Activated CD8-positive, alpha-beta T cell treated with anti-CD3 and anti-CD28 coated beads for 36 hours (primary cell): ENCODE results near the gene CDH13. TPM values are rescaled to one million over a fixed set of nuclear protein-coding genes. Genes with fewer than 3 reads are reported as not detected.

Experiments used
- ATAC-seq: fragments of 200-7000 bp; cut with Tn5 transposase; one replicate; pipeline ENCODE4 v1.10.0; 2021; ENCODE audit warnings: mild to moderate bottlenecking, moderate library complexity
- CTCF ChIA-PET: fragments of 350-600 bp; sonication (Branson Sonifier 250); formaldehyde crosslinking; loops from one replicate; lab custom pipeline; 2021; ENCODE audit warnings: antibody characterized with exemption; lab: Charles Lee
- POLR2A ChIA-PET: fragments of 350-600 bp; sonication (Branson Sonifier 250); formaldehyde crosslinking; loops from one replicate; lab custom pipeline; 2021; ENCODE audit warnings: antibody characterized with exemption; lab: Charles Lee
- DNase-seq: peaks from one replicate; pipeline ENCODE4 v3.0.0-alpha.2; 2020
- H3K27ac Mint-ChIP-seq: one replicate; pipeline ENCODE4 v1.8.0; 2021; ENCODE audit warnings: mild to moderate bottlenecking, mixed read lengths
- H3K27me3 Mint-ChIP-seq: one replicate; pipeline ENCODE4 v1.8.0; 2021; ENCODE audit warnings: mixed read lengths
- H3K36me3 Mint-ChIP-seq: one replicate; pipeline ENCODE4 v1.8.0; 2021; ENCODE audit warnings: low read depth, mixed read lengths
- H3K4me1 Mint-ChIP-seq: one replicate; pipeline ENCODE4 v1.8.0; 2021; ENCODE audit warnings: low read depth, mixed read lengths
- H3K4me3 Mint-ChIP-seq: one replicate; pipeline ENCODE4 v1.8.0; 2021; ENCODE audit warnings: mild to moderate bottlenecking, moderate library complexity, mixed read lengths
- H3K9me3 Mint-ChIP-seq: one replicate; pipeline ENCODE4 v1.8.0; 2021; ENCODE audit warnings: mixed read lengths
- intact Hi-C: fragments of 100-400 bp; cut with micrococcal nuclease; formaldehyde crosslinking; loops from one replicate; pipeline ENCODE4 v1.10.0; 2022
- total RNA-seq, 2 experiments: library from RNA; stranded (reverse); gene quantifications; one replicate each; pipeline ENCODE4 v1.2.3, GENCODE V29; 2021
- TF ChIP-seq, protein P1 (sequence below): fragments of 200-600 bp; IDR thresholded peaks from one replicate; pipeline ENCODE4 v1.8.0; 2022; ENCODE audit warnings: antibody characterized with exemption, mild to moderate bottlenecking

Gene CDH13
- total RNA-seq, 2 experiments from 2014 or later = not detected

DNA sequence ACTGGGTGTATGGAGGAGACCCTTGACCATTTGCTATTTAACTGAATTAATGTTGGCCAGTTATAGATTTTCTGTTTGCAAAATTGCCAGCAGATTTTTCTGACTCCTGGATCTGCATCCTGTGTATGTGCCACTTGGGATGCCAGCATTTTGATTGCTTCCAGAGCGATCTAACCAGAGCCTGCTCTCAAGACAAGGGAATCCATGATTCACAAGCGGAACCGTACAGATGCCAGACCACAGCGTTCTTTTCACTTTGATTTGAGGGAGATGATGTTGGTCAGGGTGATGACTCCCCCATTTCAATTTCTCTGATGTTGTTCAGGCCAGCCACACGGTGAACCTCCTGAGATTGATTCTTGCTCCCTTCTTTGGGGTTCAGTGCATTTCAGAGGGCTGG is 228.7 kb downstream of the CDH13 start:
- Mint-ChIP-seq H3K36me3 (no peaks in the 10 kb centered on the region), H3K9me3 (peaks cover 2% of the 10 kb centered on the region), H3K4me3 (no peak overlapping the region), H3K27me3 (peaks cover 3% of the 10 kb centered on the region), H3K4me1 (no peaks in the 10 kb centered on the region), H3K27ac (no peak overlapping the region)
- ChIA-PET CTCF (no interaction called here), POLR2A (no interaction called here)
- DNase-seq (no peak), ATAC-seq (no peak)
- intact Hi-C loops = no loop called here
- TF ChIP-seq, protein P1, sequence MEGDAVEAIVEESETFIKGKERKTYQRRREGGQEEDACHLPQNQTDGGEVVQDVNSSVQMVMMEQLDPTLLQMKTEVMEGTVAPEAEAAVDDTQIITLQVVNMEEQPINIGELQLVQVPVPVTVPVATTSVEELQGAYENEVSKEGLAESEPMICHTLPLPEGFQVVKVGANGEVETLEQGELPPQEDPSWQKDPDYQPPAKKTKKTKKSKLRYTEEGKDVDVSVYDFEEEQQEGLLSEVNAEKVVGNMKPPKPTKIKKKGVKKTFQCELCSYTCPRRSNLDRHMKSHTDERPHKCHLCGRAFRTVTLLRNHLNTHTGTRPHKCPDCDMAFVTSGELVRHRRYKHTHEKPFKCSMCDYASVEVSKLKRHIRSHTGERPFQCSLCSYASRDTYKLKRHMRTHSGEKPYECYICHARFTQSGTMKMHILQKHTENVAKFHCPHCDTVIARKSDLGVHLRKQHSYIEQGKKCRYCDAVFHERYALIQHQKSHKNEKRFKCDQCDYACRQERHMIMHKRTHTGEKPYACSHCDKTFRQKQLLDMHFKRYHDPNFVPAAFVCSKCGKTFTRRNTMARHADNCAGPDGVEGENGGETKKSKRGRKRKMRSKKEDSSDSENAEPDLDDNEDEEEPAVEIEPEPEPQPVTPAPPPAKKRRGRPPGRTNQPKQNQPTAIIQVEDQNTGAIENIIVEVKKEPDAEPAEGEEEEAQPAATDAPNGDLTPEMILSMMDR = no peak

- no peak overlapping the region for H3K4me3 Mint-ChIP-seq
- intact Hi-C loops = no loop called here
- DNase-seq = no peak
- H3K9me3 Mint-ChIP-seq = peaks cover 2% of the 10 kb centered on the region
- ChIA-PET POLR2A (no interaction called here), CTCF (no interaction called here)
- TF ChIP-seq, protein P1 = no peak
- H3K4me1 Mint-ChIP-seq = no peaks in the 10 kb centered on the region
- no peak for ATAC-seq
- no peaks in the 10 kb centered on the region for H3K36me3 Mint-ChIP-seq
- no peak overlapping the region for H3K27ac Mint-ChIP-seq
- peaks cover 1% of the 10 kb centered on the region for H3K27me3 Mint-ChIP-seq
Measured at GRCh38 chr16:82857693-82858365, 231.1 kb downstream of the CDH13 start.

DNA sequence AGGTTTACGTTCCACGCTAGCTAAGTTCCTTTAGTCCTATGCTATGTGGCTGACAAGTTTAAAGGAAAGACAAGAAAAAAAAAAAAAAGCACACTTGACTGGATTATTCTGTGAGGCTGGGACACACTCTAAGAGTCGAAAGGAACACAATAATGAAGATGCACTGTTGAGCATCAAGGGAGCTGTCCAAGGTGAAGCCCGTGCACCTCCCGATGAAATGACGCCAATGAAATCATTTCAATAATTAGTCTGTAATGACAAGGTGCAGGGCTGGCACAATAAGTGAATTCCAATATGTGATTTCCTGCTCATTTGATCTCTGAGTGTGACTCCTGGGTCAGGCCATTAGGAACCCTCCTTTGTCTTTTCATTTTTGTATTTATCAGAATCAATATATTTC is 232.9 kb downstream of the CDH13 start:
- ATAC-seq = no peak
- no peak overlapping the region for H3K4me3 Mint-ChIP-seq
- peaks cover 1% of the 10 kb centered on the region for H3K27me3 Mint-ChIP-seq
- CTCF ChIA-PET = no interaction called here
- no peak overlapping the region for H3K27ac Mint-ChIP-seq
- DNase-seq = no peak
- POLR2A ChIA-PET = no interaction called here
- no peaks in the 10 kb centered on the region for H3K36me3 Mint-ChIP-seq
- intact Hi-C loops = no loop called here
- TF ChIP-seq, protein P1 = no peak
- no peaks in the 10 kb centered on the region for H3K4me1 Mint-ChIP-seq
- H3K9me3 Mint-ChIP-seq = peaks cover 5% of the 10 kb centered on the region

GRCh38 chr16:82860071-82860470 is 233.3 kb downstream of the CDH13 start:
- Mint-ChIP-seq H3K4me3 (no peak overlapping the region), H3K9me3 (peaks cover 9% of the 10 kb centered on the region), H3K27ac (no peak overlapping the region), H3K4me1 (no peaks in the 10 kb centered on the region), H3K27me3 (peaks cover 1% of the 10 kb centered on the region), H3K36me3 (no peaks in the 10 kb centered on the region)
- TF ChIP-seq, protein P1 = no peak
- intact Hi-C loops = no loop called here
- ATAC-seq (no peak), DNase-seq (no peak)
- ChIA-PET CTCF (no interaction called here), POLR2A (no interaction called here)

GRCh38 chr16:82862057-82862456 is 235.3 kb downstream of the CDH13 start:
- H3K4me3 Mint-ChIP-seq = no peak overlapping the region
- H3K27ac Mint-ChIP-seq = no peak overlapping the region
- CTCF ChIA-PET = no interaction called here
- H3K4me1 Mint-ChIP-seq = no peaks in the 10 kb centered on the region
- TF ChIP-seq, protein P1 = no peak
- intact Hi-C loops = no loop called here
- no peaks in the 10 kb centered on the region for H3K36me3 Mint-ChIP-seq
- H3K27me3 Mint-ChIP-seq = no peaks in the 10 kb centered on the region
- peaks cover 14% of the 10 kb centered on the region for H3K9me3 Mint-ChIP-seq
- DNase-seq (no peak), ATAC-seq (no peak)
- POLR2A ChIA-PET = no interaction called here
